ENCODE measurements around the gene NECAP2.

GRCh38 chr1:16440470-16441281 lies at the start of gene NECAP2:
- TF ChIP-seq FOXA1 (IDR thresholded peaks at IDR 0.05): no peak
- peak; percentile 74 for TF ChIP-seq CTCF (IDR thresholded peaks at IDR 0.05; ENCODE audit: low read depth, low read length, missing input control)
- TF ChIP-seq GABPA (IDR thresholded peaks at IDR 0.05 in 1 of 2, conservative IDR thresholded peaks at IDR 0.05 in 1 of 2): peak; percentile 72 to 92
- peak; percentile 75 to 85 for TF ChIP-seq RAD21 (IDR thresholded peaks at IDR 0.05)
- TF ChIP-seq ATF3 (IDR thresholded peaks at IDR 0.05): no peak
- TF ChIP-seq SP1 (IDR thresholded peaks at IDR 0.05): peak; percentile 30
- peak; percentile 100 for TF ChIP-seq MAX (IDR thresholded peaks at IDR 0.05)
- TF ChIP-seq REST (IDR thresholded peaks at IDR 0.05): no peak
- TF ChIP-seq JUND (IDR thresholded peaks at IDR 0.05): no peak
